H1 (cell line): ENCODE results near the gene PRKCD. TPM values are rescaled to one million over a fixed set of nuclear protein-coding genes. Genes with fewer than 3 reads are reported as not detected.

Experiments used
- CTCF ChIA-PET: fragments of 300-600 bp; sonication (Branson Sonifier 250); formaldehyde crosslinking; loops from one replicate; lab custom pipeline; 2021; ENCODE audit not compliant: partially characterized antibody; lab: Charles Lee
- POLR2A ChIA-PET: fragments of 300-600 bp; sonication (Branson Sonifier 250); formaldehyde crosslinking; loops from one replicate; lab custom pipeline; 2021; ENCODE audit warnings: inconsistent platforms; ENCODE audit not compliant: partially characterized antibody; lab: Charles Lee
- DNase-seq, 2 experiments: peaks; one replicate each; pipeline versions ENCODE4 v3.0.0 to v3.0.0-alpha.2; 2010 to 2022; ENCODE audit warnings: low spot score in 2 of 2, low read depth in 1 of 2, mixed read lengths in 1 of 2
- FAIRE-seq: peaks from 2 replicates; lab custom pipeline; 2011; peaks lifted over from hg19 to GRCh38; lab: Jason Lieb, UNC
- H2AFZ ChIP-seq: 2 replicates; pipeline ENCODE4 v1.8.1; 2012; ENCODE audit warnings: low read length, inconsistent platforms
- H2AK5ac ChIP-seq: 2 replicates; pipeline ENCODE4 v1.6.1; 2013; ENCODE audit warnings: low read depth, low read length
- H2BK120ac ChIP-seq: replicated peaks from 2 replicates; pipeline ENCODE3; 2013; ENCODE audit warnings: low read depth, low read length, inconsistent platforms
- H2BK12ac ChIP-seq: 2 replicates; pipeline ENCODE4 v1.6.1; 2013; ENCODE audit warnings: low read depth, low read length
- H2BK15ac ChIP-seq: 2 replicates; pipeline ENCODE4 v1.6.1; 2013; ENCODE audit warnings: low read length
- H2BK20ac ChIP-seq: 2 replicates; pipeline ENCODE4 v1.6.1; 2013; ENCODE audit warnings: low read length
- H2BK5ac ChIP-seq: 2 replicates; pipeline ENCODE4 v1.6.1; 2013; ENCODE audit warnings: low read depth, low read length
- H3K14ac ChIP-seq: 2 replicates; pipeline ENCODE4 v1.6.1; 2013; ENCODE audit warnings: inconsistent platforms; ENCODE audit not compliant: insufficient read length
- H3K18ac ChIP-seq: 2 replicates; pipeline ENCODE4 v1.6.1; 2013; ENCODE audit warnings: low read length; ENCODE audit errors: extremely low read depth
- H3K23ac ChIP-seq: 2 replicates; pipeline ENCODE4 v1.6.1; 2013; ENCODE audit warnings: inconsistent platforms; ENCODE audit not compliant: insufficient read length
- H3K23me2 ChIP-seq: 2 replicates; pipeline ENCODE4 v1.6.1; 2013; ENCODE audit warnings: low read depth, low read length
- H3K27ac ChIP-seq: 2 replicates; pipeline ENCODE4 v1.6.1; 2011; ENCODE audit warnings: low read depth, low read length, inconsistent platforms
- H3K27me3 ChIP-seq, 4 experiments: replicated peaks in 1 of 4; 1 replicate in 1 of 4; 2 replicates in 3 of 4; pipeline versions ENCODE4 v1.6.1 to v1.8.1; 2011 to 2013; ENCODE audit warnings: low read length in 3 of 4, mild to moderate bottlenecking in 3 of 4, inconsistent platforms in 2 of 4, mixed read lengths in 2 of 4, moderate library complexity in 1 of 4; ENCODE audit not compliant: control insufficient read depth in 3 of 4, insufficient read depth in 3 of 4; ENCODE audit errors: extremely low read depth in 1 of 4
- H3K36me3 ChIP-seq, 4 experiments: 2 replicates each; pipeline versions ENCODE4 v1.6.1 to v1.8.1; 2011 to 2013; ENCODE audit warnings: mild to moderate bottlenecking in 4 of 4, low read length in 3 of 4, moderate library complexity in 2 of 4, control low read depth in 1 of 4, inconsistent platforms in 1 of 4; ENCODE audit not compliant: insufficient read depth in 4 of 4, control insufficient read depth in 2 of 4
- H3K4ac ChIP-seq: replicated peaks from 2 replicates; pipeline ENCODE3; 2013; ENCODE audit warnings: low read length, low read depth, mixed read lengths, inconsistent platforms; ENCODE audit not compliant: insufficient read length
- H3K4me1 ChIP-seq, 4 experiments: replicated peaks in 1 of 4; 1 replicate in 1 of 4; 2 replicates in 3 of 4; pipeline versions ENCODE4 v1.6.1 to v1.8.1; 2011 to 2013; ENCODE audit warnings: low read length in 3 of 4, inconsistent platforms in 2 of 4, mixed read lengths in 1 of 4; ENCODE audit not compliant: insufficient read depth in 4 of 4, control insufficient read depth in 3 of 4
- H3K4me2 ChIP-seq, 2 experiments: 2 replicates each; pipeline versions ENCODE4 v1.6.1 to v1.8.1; 2011 to 2013; ENCODE audit warnings: low read depth in 2 of 2, low read length in 2 of 2, control low read depth in 1 of 2, inconsistent platforms in 1 of 2, mild to moderate bottlenecking in 1 of 2; ENCODE audit not compliant: insufficient read depth in 1 of 2
- H3K4me3 ChIP-seq, 4 experiments: fragments of 200-600, 300-600 bp in 1 of 4; sonication (generic), shearing (Covaris generic), sonication (Bioruptor Twin) in 1 of 4; 2 replicates each; pipeline versions ENCODE4 v1.5.1 to v1.8.1; 2011 to 2016; ENCODE audit warnings: low read length in 4 of 4, low read depth in 3 of 4, control low read depth in 2 of 4, inconsistent platforms in 2 of 4, mild to moderate bottlenecking in 2 of 4, mixed read lengths in 1 of 4, moderate library complexity in 1 of 4; ENCODE audit not compliant: insufficient read depth in 2 of 4; ENCODE audit errors: extremely low read depth in 1 of 4
- H3K56ac ChIP-seq: replicated peaks from 2 replicates; pipeline ENCODE3; 2013; ENCODE audit warnings: low read depth, mild to moderate bottlenecking, mixed read lengths, low read length, inconsistent platforms; ENCODE audit not compliant: insufficient read length
- H3K79me1 ChIP-seq: 2 replicates; pipeline ENCODE4 v1.6.1; 2013; ENCODE audit warnings: low read depth, low read length, control low read depth
- H3K79me2 ChIP-seq, 2 experiments: 2 replicates each; pipeline versions ENCODE4 v1.6.1 to v1.8.1; 2012 to 2013; ENCODE audit warnings: low read length in 2 of 2, mild to moderate bottlenecking in 2 of 2, inconsistent platforms in 1 of 2; ENCODE audit not compliant: insufficient read depth in 2 of 2, control insufficient read depth in 1 of 2
- H3K9ac ChIP-seq, 4 experiments: replicated peaks in 1 of 4; 1 replicate in 1 of 4; 2 replicates in 3 of 4; pipeline versions ENCODE4 v1.6.1 to v1.8.1; 2011 to 2013; ENCODE audit warnings: low read depth in 3 of 4, low read length in 3 of 4, control low read depth in 2 of 4, mild to moderate bottlenecking in 2 of 4, moderate library complexity in 2 of 4, inconsistent platforms in 1 of 4; ENCODE audit errors: extremely low read depth in 1 of 4
- H3K9me3 ChIP-seq, 2 experiments: 2 replicates each; pipeline versions ENCODE4 v1.6.1 to v1.8.1; 2012 to 2013; ENCODE audit warnings: mild to moderate bottlenecking in 2 of 2, moderate library complexity in 2 of 2, control low read depth in 1 of 2, inconsistent platforms in 1 of 2, low read depth in 1 of 2, low read length in 1 of 2, mixed read lengths in 1 of 2; ENCODE audit not compliant: insufficient read depth in 2 of 2
- H4K20me1 ChIP-seq, 2 experiments: replicated peaks in 1 of 2; 2 replicates each; pipeline versions ENCODE3 to v1.8.1; 2011 to 2013; ENCODE audit warnings: inconsistent platforms in 2 of 2, low read length in 2 of 2, mild to moderate bottlenecking in 1 of 2; ENCODE audit not compliant: insufficient read depth in 2 of 2, control insufficient read depth in 1 of 2
- H4K5ac ChIP-seq: 2 replicates; pipeline ENCODE4 v1.6.1; 2013; ENCODE audit warnings: low read length, low read depth, mixed read lengths, inconsistent platforms; ENCODE audit not compliant: insufficient read length
- H4K8ac ChIP-seq: 2 replicates; pipeline ENCODE4 v1.8.0; 2013; ENCODE audit warnings: mild to moderate bottlenecking, moderate library complexity, low read length, inconsistent platforms; ENCODE audit not compliant: insufficient read depth; ENCODE audit errors: extremely low read depth
- H4K91ac ChIP-seq: replicated peaks from 2 replicates; pipeline ENCODE3; 2013; ENCODE audit warnings: low read length, mixed read lengths, inconsistent platforms; ENCODE audit not compliant: insufficient read length
- CREB1 ChIP-seq: IDR thresholded peaks from 2 replicates; pipeline ENCODE4 v1.6.1; 2012; ENCODE audit warnings: inconsistent platforms
- CTCF ChIP-seq, 3 experiments: IDR thresholded peaks; 1 replicate in 2 of 3; 2 replicates in 1 of 3; pipeline versions ENCODE4 v1.5.1 to v1.6.1; 2011; ENCODE audit warnings: low read length in 3 of 3, mild to moderate bottlenecking in 3 of 3, inconsistent platforms in 2 of 3, low read depth in 1 of 3, moderate library complexity in 1 of 3; ENCODE audit not compliant: insufficient read depth in 1 of 3; ENCODE audit errors: control extremely low read depth in 1 of 3
- EP300 ChIP-seq, 2 experiments: IDR thresholded peaks; 1 replicate in 1 of 2; 2 replicates in 1 of 2; pipeline ENCODE4 v1.6.1; 2011 to 2012; ENCODE audit warnings: low read depth in 2 of 2, low read length in 2 of 2, mild to moderate bottlenecking in 2 of 2, borderline replicate concordance in 1 of 2, inconsistent platforms in 1 of 2, moderate library complexity in 1 of 2
- GTF2F1 ChIP-seq: IDR thresholded peaks from 2 replicates; pipeline ENCODE4 v1.6.1; 2012; ENCODE audit warnings: low read depth, low read length, improper control_type of control experiment, borderline replicate concordance
- RAD21 ChIP-seq, 2 experiments: IDR thresholded peaks in 1 of 2; conservative IDR thresholded peaks in 1 of 2; 2 replicates each; pipeline ENCODE4 v1.6.1; 2011; ENCODE audit warnings: low read depth in 2 of 2, low read length in 2 of 2, improper control_type of control experiment in 1 of 2, inconsistent platforms in 1 of 2, mild to moderate bottlenecking in 1 of 2, moderate library complexity in 1 of 2
- SIN3A ChIP-seq, 2 experiments: IDR thresholded peaks in 1 of 2; conservative IDR thresholded peaks in 1 of 2; 2 replicates each; pipeline ENCODE4 v1.6.1; 2011 to 2012; ENCODE audit warnings: low read length in 2 of 2, improper control_type of control experiment in 1 of 2, low read depth in 1 of 2, mild to moderate bottlenecking in 1 of 2
- SP1 ChIP-seq: IDR thresholded peaks from 2 replicates; pipeline ENCODE4 v1.6.1; 2011; ENCODE audit warnings: low read depth, low read length
- TBP ChIP-seq: IDR thresholded peaks from 2 replicates; pipeline ENCODE4 v1.6.1; 2011; ENCODE audit warnings: low read depth, low read length, improper control_type of control experiment
- TCF12 ChIP-seq: IDR thresholded peaks from 2 replicates; pipeline ENCODE4 v1.6.1; 2011; ENCODE audit warnings: low read depth, mild to moderate bottlenecking, low read length
- WGBS, 2 experiments: shearing (Covaris generic) in 1 of 2; methylation state at CpG; one replicate each; pipeline versions ENCODE4 v1.1.6 to v1.1.7; 2013 to 2015; ENCODE audit warnings: low lambda C conversion rate in 2 of 2, mixed read lengths in 2 of 2, inconsistent platforms in 1 of 2, low coverage in 1 of 2, missing lambda C conversion rate in 1 of 2; ENCODE audit not compliant: insufficient replicate concordance in 2 of 2, insufficient coverage in 1 of 2, insufficient read length in 1 of 2; ENCODE audit errors: extremely low coverage in 1 of 2, missing lambda C conversion rate in 1 of 2; 5-methylcytosine and 5-hydroxymethylcytosine counted together
- polyA plus RNA-seq, 7 experiments: library from polyadenylated mRNA; depleted of rRNA in 3 of 7; stranded (reverse) in 5 of 7; unstranded in 2 of 7; fragments of >200 nt in 5 of 7; fragments of 200-250 nt in 2 of 7; gene quantifications; 1 replicate in 5 of 7; 2 replicates in 1 of 7; 4 replicates in 1 of 7; pipeline versions ENCODE4 v1.2.1 to v1.2.3, GENCODE V29; 2011 to 2013; ENCODE audit warnings: missing spikeins in 2 of 7, mixed read lengths in 2 of 7
- total RNA-seq: library from RNA; stranded (reverse); fragmentation: NEBNext Ultra II Directional; extraction: Animal tissue kit (Norgen Biotek cat#: 25700); gene quantifications from 2 replicates; pipeline ENCODE4 v1.2.1, GENCODE V29; 2021
- TF ChIP-seq, protein P1 (sequence below): IDR thresholded peaks from 2 replicates; pipeline ENCODE4 v1.6.1; 2012; ENCODE audit warnings: inconsistent platforms

Gene PRKCD
- total and polyA plus RNA-seq, 2 of the 8 experiments (the other 6 are each of a cell fraction or from before 2014, with no cell fraction given): 22.6 to 23.9 TPM

DNA sequence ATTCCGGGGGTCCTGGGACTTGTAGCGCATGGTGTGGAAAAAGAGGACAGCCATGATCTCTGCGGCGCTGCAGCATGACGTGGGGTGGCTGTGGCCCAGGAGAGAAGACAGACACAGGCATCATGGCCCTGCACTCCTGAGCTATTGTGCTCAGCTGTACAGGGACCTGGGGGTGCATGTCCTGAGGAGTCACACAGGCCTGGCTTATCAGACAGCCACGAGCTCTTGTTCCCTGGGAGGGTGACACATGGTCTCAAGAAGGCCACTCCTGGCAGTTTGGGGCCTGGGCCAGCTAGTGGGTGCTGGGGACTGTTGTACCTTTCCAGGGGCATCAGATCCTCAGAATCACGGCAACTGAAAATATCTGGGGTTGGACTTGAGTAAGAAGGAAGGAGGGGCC is 81.1 kb downstream of the PRKCD start:
- FAIRE-seq (no peak), DNase-seq (no peak)
- Histone ChIP-seq H2BK120ac (no peak overlapping the region), H3K27me3 (no peaks in the 10 kb centered on the region), H3K14ac (no peak overlapping the region), H4K5ac (no peak overlapping the region), H3K23ac (no peak overlapping the region), H2BK15ac (no peak overlapping the region), H3K79me2 (peaks cover 21 to 89% of the 10 kb centered on the region in 2 experiments; a peak in 3 of 4 replicates), H3K18ac (no peak overlapping the region), H3K4me1 (peaks cover 4 to 21% (median 14%) of the 10 kb centered on the region in 4 experiments), H2AFZ (no peak overlapping the region), H3K56ac (no peak overlapping the region), H3K9me3 (no peaks in the 10 kb centered on the region), H3K36me3 (peaks cover 32 to 48% (median 46%) of the 10 kb centered on the region in 4 experiments), H2AK5ac (no peak overlapping the region), H3K23me2 (no peaks in the 10 kb centered on the region), H2BK20ac (no peak overlapping the region), H4K20me1 (peaks cover 32 to 62% of the 10 kb centered on the region in 2 experiments), H2BK5ac (peak overlapping the region; percentile 36; the same call in 1 of the 2 replicates), H3K79me1 (peaks cover 24% of the 10 kb centered on the region), H3K9ac (no peak overlapping the region), H4K91ac (no peak overlapping the region), H3K4me2 (no peak overlapping the region), H2BK12ac (no peak overlapping the region), H3K4me3 (no peak overlapping the region), H4K8ac (no peak overlapping the region), H3K4ac (no peak overlapping the region), H3K27ac (no peak overlapping the region)
- WGBS, 2 experiments: 94% methylated on average over 7 of the region's 7 CpGs; no CpG with 5 or more reads in 1 of the 2 experiments
- ChIA-PET POLR2A (interaction anchor here (1.1 to 28.5 kb wide), 4 partner anchors 8 to 232 kb away, joined by 3 to 449 read pairs (median 226); partner anchors contain the start of gene TKT), CTCF (interaction anchor here (1.3 to 3.6 kb wide), 4 partner anchors 12 to 46 kb away, joined by 3 to 13 read pairs (median 8); no protein-coding TSS in a partner anchor)
- no peak for TF ChIP-seq TBP
- TF ChIP-seq SP1: no peak
- TF ChIP-seq EP300 (IDR thresholded peaks at IDR 0.05; ENCODE audit: borderline replicate concordance in 1 of 2, low read depth in 2 of 2, low read length in 2 of 2): no peak
- TF ChIP-seq CREB1: no peak
- TF ChIP-seq SIN3A (conservative IDR thresholded peaks at IDR 0.05 in 1 of 2, IDR thresholded peaks at IDR 0.05 in 1 of 2; ENCODE audit: low read depth in 1 of 2, low read length in 2 of 2): no peak
- no peak for TF ChIP-seq RAD21 (IDR thresholded peaks at IDR 0.05 in 1 of 2, conservative IDR thresholded peaks at IDR 0.05 in 1 of 2; ENCODE audit: low read depth in 2 of 2, low read length in 2 of 2)
- TF ChIP-seq CTCF (IDR thresholded peaks at IDR 0.05; ENCODE audit: control extremely low read depth in 1 of 3, insufficient read depth in 1 of 3, low read depth in 1 of 3, low read length in 3 of 3): no peak
- no peak for TF ChIP-seq TCF12
- TF ChIP-seq, protein P1, sequence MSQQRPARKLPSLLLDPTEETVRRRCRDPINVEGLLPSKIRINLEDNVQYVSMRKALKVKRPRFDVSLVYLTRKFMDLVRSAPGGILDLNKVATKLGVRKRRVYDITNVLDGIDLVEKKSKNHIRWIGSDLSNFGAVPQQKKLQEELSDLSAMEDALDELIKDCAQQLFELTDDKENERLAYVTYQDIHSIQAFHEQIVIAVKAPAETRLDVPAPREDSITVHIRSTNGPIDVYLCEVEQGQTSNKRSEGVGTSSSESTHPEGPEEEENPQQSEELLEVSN: no peak
- no peak for TF ChIP-seq GTF2F1
